GM12872 (cell line): Measurements from ENCODE around the gene IQCM.

Experiments
- CTCF ChIP-seq: IDR thresholded peaks from 3 replicates; pipeline ENCODE4 v1.5.1; 2011; ENCODE audit warnings: low read depth, mild to moderate bottlenecking, low read length, moderate library complexity; ENCODE audit not compliant: insufficient read depth

The IQCM gene

GRCh38 chr4:149311076-149311475, 504.6 kb downstream of the IQCM start:
- TF ChIP-seq CTCF, result no peak

GRCh38 chr4:149306537-149306936, 509.1 kb downstream of the IQCM start:
- no peak for TF ChIP-seq CTCF
